Sigmoid colon (tissue), 4 donors: ENCODE measurements around the gene ADD2.

ENCODE experiments used
- CTCF ChIP-seq, 4 experiments: fragments of 450-650 bp in 3 of 4; fragments of 200-600 bp in 1 of 4; IDR thresholded peaks; one replicate each; pipeline ENCODE4 v1.5.1; 2016 to 2019; ENCODE audit warnings: antibody characterized with exemption in 4 of 4, mild to moderate bottlenecking in 3 of 4, moderate library complexity in 2 of 4
- EP300 ChIP-seq, 4 donors: sonication (generic); formaldehyde crosslinking; IDR thresholded peaks; one replicate each; pipeline ENCODE4 v1.6.1; 2017; ENCODE audit warnings: antibody characterized with exemption in 4 of 4
- POLR2A ChIP-seq, 2 donors: fragments of 450-650 bp; IDR thresholded peaks; one replicate each; pipeline ENCODE4 v1.6.1; 2016; ENCODE audit warnings: antibody characterized with exemption in 2 of 2, mild to moderate bottlenecking in 2 of 2, moderate library complexity in 2 of 2
- POLR2AphosphoS5 ChIP-seq, 4 donors: sonication (generic); formaldehyde crosslinking; IDR thresholded peaks; one replicate each; pipeline ENCODE4 v1.6.1; 2017; ENCODE audit warnings: antibody characterized with exemption in 4 of 4

- no peak for TF ChIP-seq CTCF (IDR thresholded peaks at IDR 0.05)
- TF ChIP-seq EP300 (IDR thresholded peaks at IDR 0.05) = no peak
- TF ChIP-seq POLR2AphosphoS5 (IDR thresholded peaks at IDR 0.05) = no peak
- TF ChIP-seq POLR2A (IDR thresholded peaks at IDR 0.05) = no peak
These were observed 49.8 kb downstream of the ADD2 start for GRCh38 chr2:70718241-70718640.
